Neural progenitor cell (in vitro differentiated cells): ENCODE results near the gene MEIS1. TPM values are rescaled to one million over a fixed set of nuclear protein-coding genes. Genes with fewer than 3 reads are reported as not detected.

Experiments used
- DNase-seq: peaks from one replicate; pipeline ENCODE4 v3.0.0-alpha.2; 2016; ENCODE audit warnings: low spot score
- H2AFZ ChIP-seq: fragments of 200-600 bp; sonication (generic); replicated peaks from 2 replicates; pipeline ENCODE4 v1.6.1; 2016; ENCODE audit warnings: antibody characterized with exemption
- H3F3A ChIP-seq: fragments of 200-600 bp; sonication (generic); 2 replicates; pipeline ENCODE4 v1.6.1; 2016; ENCODE audit warnings: antibody characterized with exemption, low read depth
- H3K27ac ChIP-seq: fragments of 200-600 bp; sonication (generic); 2 replicates; pipeline ENCODE4 v1.5.1; 2016; ENCODE audit warnings: mild to moderate bottlenecking
- H3K27me3 ChIP-seq: fragments of 200-600 bp; sonication (generic); 2 replicates; pipeline ENCODE4 v1.6.1; 2016; ENCODE audit warnings: mild to moderate bottlenecking, moderate library complexity
- H3K36me3 ChIP-seq: fragments of 200-600 bp; sonication (generic); 2 replicates; pipeline ENCODE4 v1.5.1; 2016
- H3K4me1 ChIP-seq: fragments of 200-600 bp; sonication (generic); 2 replicates; pipeline ENCODE4 v1.6.1; 2016; ENCODE audit warnings: mixed run types
- H3K4me2 ChIP-seq: fragments of 200-600 bp; sonication (generic); 2 replicates; pipeline ENCODE4 v1.6.1; 2016
- H3K4me3 ChIP-seq: fragments of 200-600 bp; sonication (generic); 2 replicates; pipeline ENCODE4 v1.5.1; 2016
- H3K79me2 ChIP-seq: fragments of 200-600 bp; sonication (generic); 2 replicates; pipeline ENCODE4 v1.6.1; 2016; ENCODE audit warnings: low read depth
- H3K9ac ChIP-seq: fragments of 200-600 bp; sonication (generic); 2 replicates; pipeline ENCODE4 v1.6.1; 2016
- H3K9me3 ChIP-seq: fragments of 200-600 bp; sonication (generic); 2 replicates; pipeline ENCODE4 v1.5.1; 2016; ENCODE audit warnings: low read depth
- H4K20me1 ChIP-seq: fragments of 200-600 bp; sonication (generic); 2 replicates; pipeline ENCODE4 v1.6.1; 2016; ENCODE audit warnings: low read depth
- H3K27ac Mint-ChIP-seq: 3 replicates; pipeline ENCODE4 v1.8.0; 2021; ENCODE audit warnings: mixed read lengths
- H3K27me3 Mint-ChIP-seq: 2 replicates; pipeline ENCODE4 v1.8.0; 2022; ENCODE audit warnings: low read depth, mild to moderate bottlenecking, inconsistent platforms, moderate library complexity, mixed read lengths; ENCODE audit not compliant: insufficient read depth
- H3K36me3 Mint-ChIP-seq: 3 replicates; pipeline ENCODE4 v1.8.0; 2021; ENCODE audit warnings: mixed read lengths
- H3K4me1 Mint-ChIP-seq: 3 replicates; pipeline ENCODE4 v1.8.0; 2021; ENCODE audit warnings: mixed read lengths
- H3K4me3 Mint-ChIP-seq: 3 replicates; pipeline ENCODE4 v1.8.0; 2021; ENCODE audit warnings: mild to moderate bottlenecking, moderate library complexity, mixed read lengths
- H3K9me3 Mint-ChIP-seq: 3 replicates; pipeline ENCODE4 v1.8.0; 2020; ENCODE audit warnings: mixed read lengths
- CTCF ChIP-seq: fragments of 200-600 bp; sonication (generic); IDR thresholded peaks from 2 replicates; pipeline ENCODE4 v1.5.1; 2017; ENCODE audit warnings: antibody characterized with exemption, mild to moderate bottlenecking
- EZH2 ChIP-seq: fragments of 200-600 bp; sonication (generic); IDR thresholded peaks from 2 replicates; pipeline ENCODE4 v1.6.1; 2017; ENCODE audit warnings: antibody characterized with exemption, mild to moderate bottlenecking, moderate library complexity
- EZH2phosphoT487 ChIP-seq: fragments of 200-600 bp; sonication (generic); IDR thresholded peaks from 2 replicates; pipeline ENCODE4 v1.6.1; 2017; ENCODE audit warnings: antibody characterized with exemption
- total RNA-seq: library from RNA; depleted of rRNA; stranded (reverse); fragments of >200 nt; gene quantifications from 2 replicates; pipeline ENCODE4 v1.2.3, GENCODE V29; 2015; ENCODE audit warnings: low replicate concordance

Gene MEIS1
- total RNA-seq, 1 donor from 2014 or later: 14.7 TPM

- no peaks in the 10 kb centered on the region for H3K27me3 ChIP-seq
- Mint-ChIP-seq H3K4me1 (peaks cover 25% of the 10 kb centered on the region), H3K36me3 (peaks cover 3% of the 10 kb centered on the region), H3K9me3 (no peaks in the 10 kb centered on the region), H3K27me3 (peaks cover 3% of the 10 kb centered on the region), H3K27ac (no peak overlapping the region), H3K4me3 (no peak overlapping the region)
- no peaks in the 10 kb centered on the region for H3K36me3 ChIP-seq
- no peak overlapping the region for H3K9ac ChIP-seq
- no peak overlapping the region for H2AFZ ChIP-seq
- no peaks in the 10 kb centered on the region for H3F3A ChIP-seq
- no peaks in the 10 kb centered on the region for H3K79me2 ChIP-seq
- H3K4me1 ChIP-seq: peaks cover 16% of the 10 kb centered on the region
- DNase-seq: no peak
- H3K4me2 ChIP-seq: no peak overlapping the region
- no peaks in the 10 kb centered on the region for H3K9me3 ChIP-seq
- H3K4me3 ChIP-seq: no peak overlapping the region
- no peak overlapping the region for H3K27ac ChIP-seq
- TF ChIP-seq EZH2 (no peak), EZH2phosphoT487 (no peak), CTCF (no peak)
- no peaks in the 10 kb centered on the region for H4K20me1 ChIP-seq
Measured at GRCh38 chr2:66547887-66548286, 113.0 kb downstream of the MEIS1 start.

- Histone ChIP-seq H3K36me3 (no peaks in the 10 kb centered on the region), H3K4me1 (peaks cover 15% of the 10 kb centered on the region), H4K20me1 (no peaks in the 10 kb centered on the region), H3K9me3 (no peaks in the 10 kb centered on the region), H2AFZ (no peak overlapping the region), H3K9ac (no peak overlapping the region), H3K4me2 (no peak overlapping the region), H3K79me2 (no peaks in the 10 kb centered on the region), H3F3A (no peaks in the 10 kb centered on the region), H3K27me3 (no peaks in the 10 kb centered on the region), H3K4me3 (no peak overlapping the region), H3K27ac (no peak overlapping the region)
- DNase-seq: no peak
- Mint-ChIP-seq H3K9me3 (no peaks in the 10 kb centered on the region), H3K4me1 (peaks cover 25% of the 10 kb centered on the region), H3K27ac (no peak overlapping the region), H3K36me3 (peaks cover 3% of the 10 kb centered on the region), H3K4me3 (no peak overlapping the region), H3K27me3 (peaks cover 3% of the 10 kb centered on the region)
- no peak for TF ChIP-seq CTCF
- TF ChIP-seq EZH2: no peak
- TF ChIP-seq EZH2phosphoT487: no peak
Measured at GRCh38 chr2:66548422-66548821, 113.5 kb downstream of the MEIS1 start.

- H3K36me3 ChIP-seq: no peaks in the 10 kb centered on the region
- no peaks in the 10 kb centered on the region for H4K20me1 ChIP-seq
- peaks cover 3% of the 10 kb centered on the region for H3K36me3 Mint-ChIP-seq
- H3K9ac ChIP-seq: no peak overlapping the region
- no peaks in the 10 kb centered on the region for H3K79me2 ChIP-seq
- peaks cover 35% of the 10 kb centered on the region for H3K4me1 Mint-ChIP-seq
- TF ChIP-seq EZH2 (no peak), CTCF (no peak), EZH2phosphoT487 (no peak)
- H2AFZ ChIP-seq: no peak overlapping the region
- H3K4me3 ChIP-seq: no peak overlapping the region
- no peak overlapping the region for H3K27ac Mint-ChIP-seq
- H3K27me3 Mint-ChIP-seq: peaks cover under 1% of the 10 kb centered on the region
- H3K9me3 Mint-ChIP-seq: no peaks in the 10 kb centered on the region
- H3K27me3 ChIP-seq: no peaks in the 10 kb centered on the region
- no peak overlapping the region for H3K27ac ChIP-seq
- DNase-seq: no peak
- no peak overlapping the region for H3K4me2 ChIP-seq
- no peaks in the 10 kb centered on the region for H3F3A ChIP-seq
- H3K9me3 ChIP-seq: no peaks in the 10 kb centered on the region
- H3K4me1 ChIP-seq: peaks cover 15% of the 10 kb centered on the region
- H3K4me3 Mint-ChIP-seq: no peak overlapping the region
Measured at GRCh38 chr2:66550826-66551225, 115.9 kb downstream of the MEIS1 start.
